GM18507 (cell line): ENCODE measurements around the gene CHST12.

Experiments used
- DNase-seq: peaks from one replicate; pipeline ENCODE4 v3.0.0; 2011; ENCODE audit warnings: low read depth; ENCODE audit not compliant: insufficient read length; ENCODE audit errors: extremely low spot score
- FAIRE-seq: peaks from 2 replicates; lab custom pipeline; 2011; peaks lifted over from hg19 to GRCh38; lab: Jason Lieb, UNC

Gene CHST12

DNA sequence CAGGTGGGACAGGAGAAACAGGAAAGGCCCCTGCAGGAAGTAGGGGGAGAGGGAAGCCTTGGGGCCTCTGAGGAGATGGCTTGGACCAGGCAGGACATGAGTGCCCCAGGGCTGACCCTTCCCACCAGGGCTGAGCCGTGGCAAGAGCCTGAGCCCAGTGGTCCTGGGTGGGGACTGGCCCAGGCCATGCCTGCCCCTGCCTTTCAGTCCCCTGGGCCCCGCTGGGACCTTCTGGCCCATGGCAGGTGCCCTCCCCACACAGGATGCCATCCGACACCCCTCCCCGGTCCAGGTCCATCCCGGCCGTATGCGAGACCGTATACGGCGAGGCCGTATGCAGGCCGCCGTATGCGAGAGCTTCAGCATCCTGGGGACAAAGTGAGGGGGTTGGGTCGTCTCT is 70.8 kb downstream of the CHST12 start:
- DNase-seq (no peak), FAIRE-seq (no peak)

DNA sequence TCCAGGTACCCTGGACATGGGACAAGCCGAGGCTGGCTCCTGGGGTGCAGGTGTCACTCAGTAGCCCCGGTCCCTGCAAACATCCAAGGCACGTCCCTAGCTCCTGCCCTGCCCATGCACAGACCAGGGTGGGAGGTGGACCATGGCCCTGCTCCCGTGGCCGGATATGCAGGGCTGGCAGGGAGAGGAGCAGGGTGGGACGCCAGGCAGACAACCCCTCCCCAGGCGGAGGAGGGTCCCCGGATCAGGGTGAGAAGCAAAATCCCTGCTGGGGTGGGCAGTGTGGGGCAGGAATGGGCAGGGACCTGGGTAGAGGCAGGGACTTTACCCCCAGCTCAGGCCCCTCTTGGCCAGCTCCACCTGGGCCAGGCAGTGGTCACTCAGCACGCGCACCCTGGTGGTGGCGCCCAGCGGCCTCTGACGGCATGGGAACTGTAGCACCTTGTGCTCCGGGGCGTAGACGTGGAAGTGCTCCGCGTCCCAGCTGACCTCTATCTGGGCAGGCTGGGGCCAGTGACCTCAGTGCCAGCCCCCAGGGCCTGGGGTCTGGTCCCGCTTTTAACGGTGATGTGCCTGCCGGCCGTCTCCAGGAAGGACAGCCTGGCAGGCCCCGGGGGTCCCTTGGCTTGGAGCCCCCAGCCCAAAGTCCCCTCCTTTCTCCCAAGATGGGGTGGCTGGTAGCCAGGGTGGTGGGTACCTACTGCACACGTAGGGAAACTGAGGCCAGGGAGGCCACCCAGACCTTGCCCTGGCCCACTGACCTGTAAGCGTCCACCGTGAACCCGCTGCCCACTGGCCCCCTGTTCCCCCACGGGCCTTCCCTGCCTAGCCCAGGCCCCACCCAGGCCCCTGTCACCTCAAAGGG is 71.6 kb downstream of the CHST12 start:
- DNase-seq (no peak), FAIRE-seq (no peak)

DNA sequence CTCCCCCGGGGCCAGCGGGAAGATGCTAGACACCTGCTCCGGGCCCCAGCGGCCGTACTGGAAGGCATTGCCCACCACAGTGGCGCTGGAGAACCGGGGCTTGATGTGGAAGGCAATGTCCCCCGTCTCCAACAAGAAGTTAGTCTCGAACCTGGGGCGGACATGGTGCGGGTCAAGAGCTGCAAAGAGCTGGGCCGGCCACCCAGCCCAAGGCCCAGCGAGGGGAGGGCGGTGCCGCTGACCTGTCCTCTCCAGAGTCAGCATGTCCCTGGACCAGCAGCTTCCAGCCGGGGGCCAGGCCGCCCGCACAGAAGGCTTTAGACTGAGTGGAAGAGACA is 72.2 kb downstream of the CHST12 start:
- DNase-seq, result no peak
- no peak for FAIRE-seq

DNA sequence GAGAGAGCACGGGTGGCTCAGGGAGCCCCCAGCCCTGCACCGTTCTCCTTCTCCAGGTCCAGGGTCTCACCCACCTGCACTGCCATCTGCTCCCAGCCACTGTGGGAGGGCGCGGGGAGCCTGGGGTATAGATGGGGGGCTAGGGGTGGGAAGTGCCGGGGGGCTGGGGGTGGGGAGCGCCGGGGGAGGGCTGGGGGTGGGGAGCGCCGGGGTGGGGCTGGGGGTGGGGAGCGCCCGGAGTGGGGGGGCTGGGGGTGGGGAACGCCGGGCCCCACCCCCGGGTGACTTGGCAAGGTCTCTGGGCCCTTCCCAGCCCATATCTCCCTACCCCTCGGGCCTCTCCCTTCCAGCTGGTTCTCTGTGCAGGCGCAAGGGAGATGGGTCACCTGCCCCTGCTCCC is 72.9 kb downstream of the CHST12 start, which contains the start of gene GRIFIN:
Gene GRIFIN, minus strand, starts transcription at position 101 of the 400 bp plus-strand sequence. Its CDS starts 15 bp downstream, at position 86.
- no peak for DNase-seq
- no peak for FAIRE-seq

DNA sequence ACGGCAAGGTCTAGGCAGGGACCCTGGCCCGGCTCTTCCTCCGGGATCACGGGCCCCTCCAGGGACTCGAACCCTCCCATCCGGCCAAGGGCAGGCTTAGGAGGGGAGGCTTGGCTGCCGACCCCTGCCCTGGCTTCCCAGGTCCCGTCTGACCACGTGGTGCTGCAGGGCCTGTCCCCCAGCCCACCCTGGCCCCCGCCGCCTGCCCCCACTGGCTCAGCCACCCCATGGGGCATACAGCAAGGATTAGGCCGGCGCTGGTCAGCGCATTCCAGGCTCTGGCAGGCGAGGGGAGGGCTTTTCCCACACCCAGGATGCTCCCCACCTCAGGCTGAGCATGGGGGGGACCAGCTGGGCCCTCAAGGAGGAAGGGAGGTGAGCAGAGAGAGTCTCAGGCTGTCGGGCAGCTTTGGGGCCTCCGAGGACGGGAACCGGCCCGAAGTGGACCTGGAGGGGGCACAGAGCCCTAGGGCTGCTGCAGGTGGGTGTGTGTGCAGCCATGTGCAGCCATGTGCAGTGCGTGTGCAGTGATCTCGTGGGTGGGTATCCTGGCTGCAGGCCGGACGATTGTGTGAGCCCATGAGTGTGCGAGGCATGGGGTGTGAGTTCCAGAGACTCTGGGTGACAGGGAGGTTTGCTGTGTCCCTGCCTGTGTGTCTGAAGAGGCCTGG is 73.5 kb downstream of the CHST12 start:
- DNase-seq (no peak), FAIRE-seq (no peak)

DNA sequence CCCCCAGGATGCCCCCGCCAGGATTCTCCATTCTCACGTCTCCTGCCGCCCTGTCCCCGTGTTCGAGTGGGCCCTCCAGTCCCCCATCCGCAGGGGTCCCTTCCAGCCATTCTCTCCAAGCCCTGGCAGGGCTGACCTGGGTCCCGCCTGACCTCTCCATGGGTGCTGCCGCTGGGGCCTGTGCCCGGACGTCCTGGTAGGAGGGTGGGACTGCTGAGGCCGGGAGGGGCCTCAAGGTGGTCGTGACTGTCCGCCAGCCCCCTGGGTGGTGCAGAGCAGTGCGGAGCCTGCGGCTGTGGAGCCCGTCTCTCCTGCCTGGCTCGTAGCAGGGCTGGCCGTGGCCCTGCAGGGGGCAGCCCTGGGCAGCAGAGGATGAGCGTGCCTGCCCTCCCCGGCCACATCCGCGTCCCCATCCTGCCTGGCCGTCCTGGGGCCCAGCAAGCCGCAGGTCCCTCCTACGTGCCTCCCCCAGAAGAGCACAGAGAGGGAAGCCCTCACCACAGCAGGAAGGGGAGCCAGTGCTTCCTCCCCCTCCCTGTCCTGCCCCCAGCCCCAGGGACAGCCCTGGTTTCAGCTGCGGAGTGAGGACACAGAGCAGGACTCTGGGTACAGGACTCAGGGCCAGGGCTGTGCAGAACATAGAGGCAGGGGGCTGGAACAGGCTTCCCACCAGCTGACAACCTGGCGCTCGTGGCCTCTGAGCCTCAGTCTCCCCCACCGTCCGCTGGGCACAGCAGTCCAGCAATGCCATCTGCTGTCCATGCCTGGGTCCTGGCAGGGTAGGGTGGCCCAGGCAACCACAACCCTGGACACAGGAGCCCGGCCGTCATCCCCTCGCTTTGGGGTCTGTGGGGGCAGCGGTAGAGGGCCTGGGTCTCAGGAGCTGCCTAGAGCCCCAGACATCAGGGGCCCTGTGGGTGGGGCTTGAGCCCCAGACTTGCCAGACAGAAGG is 74.3 kb downstream of the CHST12 start:
- peak; percentile 49 for DNase-seq
- FAIRE-seq, result no peak

DNA sequence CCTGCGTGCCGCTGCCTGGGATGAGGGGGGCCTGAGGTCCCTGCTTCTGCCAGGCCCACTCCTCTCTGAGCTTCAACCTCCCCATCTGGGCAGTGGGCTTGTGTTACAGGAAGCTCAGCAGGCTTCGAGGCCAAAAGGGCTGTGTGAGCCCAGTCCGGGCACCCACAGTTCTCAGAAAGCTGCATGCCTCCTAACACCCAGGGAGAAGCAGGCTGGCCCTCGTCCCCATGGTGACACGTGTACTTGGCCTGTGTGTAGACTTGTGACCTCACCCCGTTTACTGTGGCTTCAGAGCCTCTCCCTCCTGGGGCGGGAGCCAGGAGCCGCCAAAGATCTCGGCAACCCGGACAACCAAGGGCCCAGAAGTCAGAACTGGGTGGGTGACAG is 75.0 kb downstream of the CHST12 start:
- DNase-seq (no peak), FAIRE-seq (no peak)

DNA sequence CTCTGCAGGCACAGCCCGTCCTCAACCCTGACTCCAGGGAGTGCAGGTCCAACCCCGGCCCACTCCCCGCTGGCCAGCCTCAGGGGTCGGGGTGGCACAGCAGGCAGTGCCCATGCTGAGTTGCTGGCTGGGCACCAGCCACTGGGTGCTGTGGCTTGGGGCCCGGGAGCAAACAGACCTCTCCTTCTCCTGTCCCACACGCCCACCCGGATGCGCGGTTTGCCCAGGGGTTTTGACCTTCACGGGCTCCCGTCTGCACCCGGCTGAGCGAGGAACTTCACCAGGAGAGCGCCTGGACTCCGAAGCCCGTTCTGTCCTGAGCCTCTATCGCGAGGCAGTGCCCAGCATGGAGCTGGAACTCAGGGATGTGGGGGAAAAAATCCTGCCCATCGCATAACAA is 75.4 kb downstream of the CHST12 start:
- FAIRE-seq (no peak), DNase-seq (no peak)

DNA sequence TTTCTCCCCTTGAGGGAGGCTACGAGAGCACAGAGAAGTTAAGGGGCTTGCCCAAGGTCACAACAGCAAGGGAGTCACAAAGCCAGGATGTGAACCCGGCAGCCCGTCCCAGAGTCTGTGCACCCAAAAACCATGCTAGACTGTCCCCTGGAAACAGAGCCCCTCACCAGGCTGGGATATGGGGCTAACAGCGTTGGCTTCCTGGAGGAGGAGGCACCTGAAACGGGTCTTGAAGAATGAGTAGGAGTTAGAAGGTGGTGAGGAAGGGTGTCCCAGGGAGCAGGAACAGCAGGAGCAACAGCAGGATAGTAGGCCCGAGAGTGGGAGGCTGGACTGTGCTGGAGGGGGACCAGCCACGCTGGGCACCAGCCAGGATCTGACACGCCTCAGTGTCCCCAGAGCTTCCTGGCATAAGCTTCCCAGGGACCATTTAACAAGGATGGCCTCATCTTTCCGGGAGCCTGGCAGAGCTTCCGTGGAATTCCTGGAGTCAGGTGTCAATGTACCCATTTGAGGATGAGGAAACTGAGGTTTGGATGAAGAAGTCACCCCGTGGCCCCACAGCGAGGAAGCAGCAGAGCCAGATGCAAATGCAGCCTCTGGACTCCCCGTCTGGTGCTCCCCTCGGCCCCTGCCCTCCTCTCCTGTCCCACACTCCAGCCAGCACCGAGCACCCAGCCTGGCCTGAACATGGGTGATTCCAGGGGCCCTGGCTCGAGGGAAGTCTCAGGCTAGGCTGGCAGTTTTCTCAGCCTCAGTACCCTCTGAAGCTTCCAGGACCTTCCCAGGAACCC is 76.1 kb downstream of the CHST12 start:
- DNase-seq (no peak), FAIRE-seq (no peak)

DNA sequence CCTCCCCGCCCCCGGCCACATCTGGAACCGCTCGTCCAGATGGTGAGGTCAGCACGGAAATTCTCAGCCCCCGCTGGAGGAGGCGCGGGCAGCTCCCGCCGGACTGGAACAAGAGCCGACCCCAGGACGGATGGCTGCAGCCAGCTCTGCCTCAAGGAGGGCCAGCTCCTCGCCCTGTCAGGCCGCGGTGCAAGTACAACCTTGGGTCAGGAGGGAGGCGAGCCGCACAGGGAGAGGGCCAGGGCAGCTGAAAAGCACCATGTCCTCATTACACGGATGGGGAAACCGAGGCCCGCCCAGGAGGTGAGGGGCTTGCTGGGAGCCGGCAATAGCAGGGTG is 76.6 kb downstream of the CHST12 start:
- DNase-seq (no peak), FAIRE-seq (no peak)

DNA sequence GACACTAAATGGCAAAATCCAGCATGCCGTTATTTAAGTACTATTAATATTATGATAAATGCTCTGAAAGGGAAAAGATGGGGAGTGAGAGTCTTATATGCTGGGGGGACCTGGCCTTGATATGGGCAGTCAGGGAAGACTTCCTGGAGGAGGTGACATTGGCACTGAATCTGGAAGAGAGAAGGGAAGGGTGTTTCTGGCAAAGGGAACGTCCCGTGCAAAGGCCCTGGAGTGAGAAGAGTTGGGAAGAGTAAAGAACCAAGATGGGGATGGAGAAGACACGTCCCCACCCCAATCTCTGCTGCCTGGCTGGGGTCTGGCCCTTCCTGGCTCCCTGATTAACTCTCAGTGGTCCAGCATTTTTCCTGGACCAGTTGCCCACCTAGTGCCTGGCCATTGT is 77.8 kb downstream of the CHST12 start:
- FAIRE-seq (no peak), DNase-seq (no peak)

DNA sequence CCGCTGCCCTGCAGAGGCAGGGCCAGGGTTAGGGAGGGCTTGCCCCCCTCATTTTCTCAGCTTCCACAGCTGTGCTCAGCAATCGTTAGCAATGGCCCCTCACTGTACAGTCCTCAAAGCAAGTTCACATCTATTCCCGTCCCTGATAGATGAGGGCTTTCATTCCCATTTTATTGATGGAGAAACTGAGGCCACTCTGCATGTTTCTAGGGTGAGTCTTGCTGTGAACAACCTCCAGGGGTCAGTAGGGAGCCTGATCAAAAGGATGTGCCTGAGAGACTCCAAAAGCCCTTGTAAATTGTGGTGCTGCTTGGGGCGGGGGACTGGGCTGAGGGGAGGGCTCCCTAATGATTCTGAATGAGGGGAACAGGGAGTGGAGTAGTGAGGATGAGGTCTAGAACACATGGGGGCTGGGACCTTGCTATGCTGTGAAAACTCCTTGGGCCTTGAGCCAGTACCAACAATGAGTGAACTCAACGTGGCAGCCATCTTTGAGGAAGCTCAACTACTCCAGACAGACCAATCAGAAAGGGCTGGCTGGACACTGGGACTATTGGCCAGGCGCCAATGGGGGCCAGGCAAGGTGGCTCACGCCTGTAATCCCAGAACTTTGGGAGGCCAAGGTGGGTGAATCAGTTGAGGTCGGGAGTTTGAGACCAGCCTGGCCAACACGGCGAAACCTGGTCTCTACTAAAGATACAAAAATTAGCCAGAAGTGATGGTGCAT is 79.5 kb downstream of the CHST12 start:
- no peak for FAIRE-seq
- no peak for DNase-seq

DNA sequence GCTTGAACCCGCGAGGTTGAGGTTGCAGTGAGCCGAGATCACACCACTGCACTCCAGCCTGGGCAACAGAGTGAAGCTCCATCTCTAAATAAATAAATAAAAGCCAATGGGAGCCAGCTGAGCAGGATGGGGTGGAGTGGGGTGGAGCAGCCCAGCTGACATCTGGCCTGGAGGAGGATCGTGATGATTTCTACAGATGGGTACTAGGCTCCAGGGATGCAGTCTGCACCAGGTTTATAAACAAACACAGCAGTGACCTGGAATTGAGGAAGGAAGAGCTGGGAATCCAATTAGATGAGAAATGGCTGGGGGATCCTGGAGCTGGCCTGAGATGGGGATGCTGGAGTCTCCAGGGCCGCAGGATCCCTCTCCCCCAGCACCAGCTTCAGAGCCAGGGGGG is 80.1 kb downstream of the CHST12 start:
- FAIRE-seq (no peak), DNase-seq (no peak)

DNA sequence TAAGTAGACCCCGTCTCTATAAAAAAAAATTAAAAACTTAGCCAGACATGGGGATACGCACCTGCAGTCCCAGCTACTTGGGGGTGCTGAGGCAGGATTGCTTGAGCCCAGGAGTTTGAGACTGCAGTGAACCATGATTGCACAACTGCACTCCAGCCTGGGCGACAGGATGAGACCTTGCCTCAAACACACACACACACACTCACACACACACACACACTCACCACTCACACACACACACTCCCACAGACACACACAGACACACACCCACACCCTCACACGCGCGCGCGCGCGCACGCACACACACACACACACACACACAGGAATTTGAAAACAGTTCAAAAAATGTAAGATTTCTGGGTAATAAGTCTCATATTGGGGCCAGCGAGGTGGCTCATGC is 81.5 kb downstream of the CHST12 start:
- no peak for FAIRE-seq
- no peak for DNase-seq

DNA sequence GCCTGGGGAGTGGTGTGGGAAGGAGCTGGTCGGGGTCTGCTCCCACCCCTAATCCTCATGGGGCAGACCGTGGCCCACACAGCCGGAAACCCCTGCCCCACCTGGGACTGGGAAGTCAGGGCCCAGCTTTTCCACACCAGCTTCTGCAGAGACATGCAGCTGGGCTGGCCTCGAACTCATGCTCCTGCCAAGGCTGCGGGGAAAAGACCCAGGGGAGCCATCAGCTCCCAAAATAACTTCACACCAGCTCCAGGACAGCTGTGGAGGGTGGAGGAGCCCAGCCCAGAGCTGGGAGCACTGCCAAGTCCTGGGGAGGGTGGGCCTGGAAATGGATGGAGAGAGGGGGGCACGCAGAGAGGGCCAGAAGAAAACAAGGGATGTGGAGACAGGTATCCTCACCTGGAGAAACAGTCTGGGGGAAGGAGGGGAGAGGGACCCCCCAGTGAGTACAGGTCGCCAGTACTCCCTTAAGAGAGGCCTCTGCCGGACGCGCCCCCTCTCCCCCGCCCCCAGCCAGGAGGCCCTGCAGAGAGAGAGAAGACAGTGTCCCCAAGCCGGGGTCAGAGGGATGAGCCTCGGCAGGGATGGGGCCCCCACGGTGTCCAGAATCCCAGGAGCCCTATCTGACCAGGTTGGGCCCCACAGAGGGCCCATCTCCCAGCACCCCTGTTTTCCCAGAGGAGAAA is 84.3 kb downstream of the CHST12 start:
- DNase-seq (no peak), FAIRE-seq (no peak)

DNA sequence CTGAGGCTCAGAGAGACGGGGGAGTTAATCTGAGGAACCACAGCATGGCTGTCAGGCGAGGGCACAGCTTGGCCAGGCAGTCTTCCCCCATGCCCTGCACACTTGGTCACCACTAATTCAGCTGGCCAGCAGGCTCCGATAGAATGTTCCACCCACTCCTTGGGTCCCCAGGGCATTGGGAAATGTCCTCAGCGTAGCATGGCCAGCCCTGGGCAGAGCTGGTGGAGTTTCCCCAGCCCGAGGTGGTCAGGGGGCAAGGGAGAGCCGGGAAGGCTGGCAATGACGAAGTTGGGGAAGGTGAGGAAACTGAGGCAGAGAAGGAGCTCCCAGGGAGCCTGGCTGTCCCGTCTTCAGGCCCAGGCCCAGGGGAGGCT is 84.8 kb downstream of the CHST12 start:
- FAIRE-seq (no peak), DNase-seq (no peak)

DNA sequence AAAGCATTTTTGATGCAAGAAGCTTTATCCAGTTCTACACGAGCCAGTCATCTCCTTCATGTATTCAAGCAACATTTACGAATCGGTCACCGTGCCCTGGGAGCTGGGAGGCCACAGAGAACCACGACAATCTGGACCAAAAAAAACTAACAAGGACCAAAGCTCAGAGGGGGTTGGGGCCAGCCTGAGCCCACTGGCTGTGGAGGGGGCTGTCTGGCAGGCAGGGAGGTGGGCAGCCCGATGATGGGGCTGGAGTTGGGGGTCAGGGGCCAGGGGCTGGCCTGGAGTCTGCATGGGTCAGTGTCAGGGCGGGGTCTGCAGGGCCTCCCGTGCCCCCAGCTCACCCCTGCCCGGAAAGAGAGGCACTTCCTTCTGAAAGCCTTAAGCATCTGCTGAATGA is 85.3 kb downstream of the CHST12 start:
- DNase-seq (no peak), FAIRE-seq (no peak)

DNA sequence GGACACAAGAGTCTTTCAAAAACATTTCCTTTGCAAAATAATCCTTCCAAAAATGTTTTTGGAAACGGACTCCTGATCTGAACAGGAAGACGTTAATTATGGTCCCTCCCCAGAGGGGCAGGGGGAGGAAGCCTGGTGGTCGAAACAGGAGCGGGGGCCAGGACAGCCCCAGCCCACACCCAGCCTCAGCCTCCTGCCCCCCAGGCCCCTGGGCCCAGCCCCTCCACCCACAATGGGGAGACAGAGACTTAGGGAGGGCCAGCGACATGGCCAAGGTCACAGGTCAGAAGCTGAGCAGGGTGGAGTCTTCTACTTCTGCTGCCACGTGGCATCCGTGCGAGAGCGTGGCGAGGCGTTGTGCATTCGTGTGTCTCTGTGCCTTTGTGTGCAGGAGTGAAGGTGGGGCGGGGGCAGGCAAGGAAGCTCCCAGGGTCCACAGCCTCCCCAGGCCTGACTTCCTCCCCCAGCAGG is 86.8 kb downstream of the CHST12 start:
- DNase-seq (no peak), FAIRE-seq (no peak)
